ENCODE measurements around the gene SPATA21.

SPATA21 gene

GRCh38 chr1:16438516-16438915, 1.3 kb upstream of the SPATA21 start:
- TF ChIP-seq CTCF (IDR thresholded peaks at IDR 0.05): no peak
- H3K27ac Mint-ChIP-seq: no peak overlapping the region
- peaks cover 23% of the 10 kb centered on the region for H3K4me1 Mint-ChIP-seq
- peaks cover 7% of the 10 kb centered on the region for H3K36me3 Mint-ChIP-seq (ENCODE audit: low read depth)
- H3K9me3 Mint-ChIP-seq: peaks cover 6% of the 10 kb centered on the region
- H3K27me3 Mint-ChIP-seq (ENCODE audit: low read depth, poor library complexity): peaks cover 6% of the 10 kb centered on the region
- no peak overlapping the region for H3K4me3 Mint-ChIP-seq
- no peak for DNase-seq

- TF ChIP-seq CTCF (IDR thresholded peaks at IDR 0.05): no peak
- Mint-ChIP-seq H3K36me3 (ENCODE audit: low read depth) (no peaks in the 10 kb centered on the region), H3K27ac (no peak overlapping the region), H3K4me3 (no peak overlapping the region), H3K27me3 (ENCODE audit: low read depth, poor library complexity) (peaks cover 9% of the 10 kb centered on the region), H3K9me3 (peaks cover 6% of the 10 kb centered on the region), H3K4me1 (peaks cover 5% of the 10 kb centered on the region)
- no peak for DNase-seq
Observed at GRCh38 chr1:16434501-16434900, 2.7 kb downstream of the SPATA21 start.

- DNase-seq: no peak
- H3K4me3 Mint-ChIP-seq: no peak overlapping the region
- H3K9me3 Mint-ChIP-seq: peaks cover 6% of the 10 kb centered on the region
- H3K4me1 Mint-ChIP-seq: peaks cover 5% of the 10 kb centered on the region
- no peaks in the 10 kb centered on the region for H3K36me3 Mint-ChIP-seq (ENCODE audit: low read depth)
- H3K27ac Mint-ChIP-seq: peak overlapping the region; percentile 19
- peaks cover 9% of the 10 kb centered on the region for H3K27me3 Mint-ChIP-seq (ENCODE audit: low read depth, poor library complexity)
- no peak for TF ChIP-seq CTCF (IDR thresholded peaks at IDR 0.05)
Observed at GRCh38 chr1:16434007-16434406, 3.2 kb downstream of the SPATA21 start.

- peaks cover 5% of the 10 kb centered on the region for H3K4me1 Mint-ChIP-seq
- DNase-seq: no peak
- H3K36me3 Mint-ChIP-seq (ENCODE audit: low read depth): no peaks in the 10 kb centered on the region
- H3K9me3 Mint-ChIP-seq: peaks cover 6% of the 10 kb centered on the region
- TF ChIP-seq CTCF (IDR thresholded peaks at IDR 0.05): no peak
- no peak overlapping the region for H3K27ac Mint-ChIP-seq
- peaks cover 9% of the 10 kb centered on the region for H3K27me3 Mint-ChIP-seq (ENCODE audit: low read depth, poor library complexity)
- no peak overlapping the region for H3K4me3 Mint-ChIP-seq
Observed at GRCh38 chr1:16433030-16433429, 4.2 kb downstream of the SPATA21 start.

GRCh38 chr1:16430606-16431005, 6.6 kb downstream of the SPATA21 start:
- no peak for DNase-seq
- H3K27me3 Mint-ChIP-seq (ENCODE audit: low read depth, poor library complexity): peaks cover 10% of the 10 kb centered on the region
- H3K9me3 Mint-ChIP-seq: peaks cover 6% of the 10 kb centered on the region
- TF ChIP-seq CTCF (IDR thresholded peaks at IDR 0.05): no peak
- no peak overlapping the region for H3K4me3 Mint-ChIP-seq
- H3K27ac Mint-ChIP-seq: no peak overlapping the region
- no peaks in the 10 kb centered on the region for H3K36me3 Mint-ChIP-seq (ENCODE audit: low read depth)
- H3K4me1 Mint-ChIP-seq: peaks cover 5% of the 10 kb centered on the region

GRCh38 chr1:16425125-16426025, 11.8 kb downstream of the SPATA21 start:
- TF ChIP-seq CTCF (IDR thresholded peaks at IDR 0.05): no peak
- Mint-ChIP-seq H3K4me1 (peaks cover 6% of the 10 kb centered on the region), H3K9me3 (no peaks in the 10 kb centered on the region), H3K27me3 (ENCODE audit: low read depth, poor library complexity) (peaks cover 8% of the 10 kb centered on the region), H3K36me3 (ENCODE audit: low read depth) (no peaks in the 10 kb centered on the region), H3K4me3 (no peak overlapping the region), H3K27ac (no peak overlapping the region)
- DNase-seq: no peak
